Endothelial cell of umbilical vein (primary cell): ENCODE data around the gene ASAP2. TPM values are rescaled to one million over a fixed set of nuclear protein-coding genes. Genes with fewer than 3 reads are reported as not detected.

Source experiments
- BruUV-seq: library from RNA; stranded (reverse); fragments of 400-500 nt; replicated peaks from 2 replicates; lab custom pipeline; 2021; lab: Mats Ljungman, UMichigan
- CTCF ChIA-PET: fragments of 300-600, 350-600 bp; sonication (Branson Sonifier 250); formaldehyde crosslinking; loops from one replicate; lab custom pipeline; 2021; ENCODE audit warnings: antibody characterized with exemption, inconsistent platforms; lab: Charles Lee
- POLR2A ChIA-PET: fragments of 300-600, 350-600 bp; sonication (Branson Sonifier 250); formaldehyde crosslinking; loops from one replicate; lab custom pipeline; 2021; ENCODE audit warnings: antibody characterized with exemption, inconsistent platforms; lab: Charles Lee
- DNase-seq: peaks from one replicate; pipeline ENCODE4 v3.0.0-alpha.2; 2011; ENCODE audit warnings: low read depth, low spot score
- FAIRE-seq: peaks from 2 replicates; lab custom pipeline; 2011; peaks lifted over from hg19 to GRCh38; lab: Jason Lieb, UNC
- H2AFZ ChIP-seq: 2 replicates; pipeline ENCODE4 v1.6.0; 2012; ENCODE audit warnings: low read depth, low read length, control low read depth, inconsistent platforms
- H3K27ac ChIP-seq: 2 replicates; pipeline ENCODE4 v1.5.1; 2011; ENCODE audit warnings: low read depth, mild to moderate bottlenecking, control low read depth, low read length, moderate library complexity; ENCODE audit not compliant: insufficient read depth
- H3K27me3 ChIP-seq, 2 experiments: 2 replicates each; pipeline versions ENCODE4 v1.6.0 to v1.6.1; 2011; ENCODE audit warnings: low read length in 2 of 2, mixed read lengths in 1 of 2; ENCODE audit not compliant: control insufficient read depth in 2 of 2, insufficient read depth in 2 of 2
- H3K36me3 ChIP-seq, 2 experiments: 2 replicates in 1 of 2; 3 replicates in 1 of 2; pipeline ENCODE4 v1.5.1; 2011; ENCODE audit warnings: low read length in 2 of 2, mild to moderate bottlenecking in 1 of 2, moderate library complexity in 1 of 2; ENCODE audit not compliant: control insufficient read depth in 2 of 2, insufficient read depth in 2 of 2; ENCODE audit errors: extremely low read depth in 1 of 2
- H3K4me1 ChIP-seq: 3 replicates; pipeline ENCODE4 v1.5.1; 2011; ENCODE audit warnings: mild to moderate bottlenecking, low read length; ENCODE audit not compliant: control insufficient read depth, insufficient read depth; ENCODE audit errors: extremely low read depth
- H3K4me2 ChIP-seq: 2 replicates; pipeline ENCODE4 v1.6.1; 2011; ENCODE audit warnings: low read length, control low read depth, mixed read lengths; ENCODE audit not compliant: insufficient read depth
- H3K4me3 ChIP-seq, 3 experiments: fragments of 200-600 bp in 1 of 3; sonication (generic), shearing (Covaris generic) in 1 of 3; replicated peaks in 1 of 3; 2 replicates each; pipeline ENCODE4 v1.5.1; 2011 to 2016; ENCODE audit warnings: control low read depth in 3 of 3, low read length in 3 of 3, mild to moderate bottlenecking in 2 of 3, inconsistent platforms in 1 of 3, low read depth in 1 of 3, moderate library complexity in 1 of 3; ENCODE audit not compliant: insufficient read depth in 1 of 3
- H3K79me2 ChIP-seq: 2 replicates; pipeline ENCODE4 v1.6.0; 2012; ENCODE audit warnings: low read length, inconsistent platforms; ENCODE audit not compliant: control insufficient read depth, insufficient read depth
- H3K9ac ChIP-seq: replicated peaks from 2 replicates; pipeline ENCODE3; 2011; ENCODE audit warnings: low read length, control low read depth; ENCODE audit not compliant: insufficient read depth; ENCODE audit errors: extremely low read depth
- H3K9me1 ChIP-seq: replicated peaks from 3 replicates; pipeline ENCODE4 v1.6.0; 2011; ENCODE audit warnings: mild to moderate bottlenecking, low read length; ENCODE audit not compliant: control insufficient read depth, insufficient read depth; ENCODE audit errors: extremely low read depth
- H3K9me3 ChIP-seq: replicated peaks from 2 replicates; pipeline ENCODE4 v1.5.1; 2012; ENCODE audit warnings: low read length, inconsistent platforms; ENCODE audit not compliant: control insufficient read depth, insufficient read depth
- H4K20me1 ChIP-seq: replicated peaks from 2 replicates; pipeline ENCODE3; 2011; ENCODE audit warnings: mild to moderate bottlenecking, low read length; ENCODE audit not compliant: control insufficient read depth, insufficient read depth; ENCODE audit errors: extremely low read depth
- CTCF ChIP-seq, 2 donors: IDR thresholded peaks; 1 replicate in 1 of 2; 2 replicates in 1 of 2; pipeline ENCODE4 v1.5.1; 2011; ENCODE audit warnings: low read length in 2 of 2, mild to moderate bottlenecking in 2 of 2, moderate library complexity in 2 of 2, control low read depth in 1 of 2, inconsistent platforms in 1 of 2, low read depth in 1 of 2; ENCODE audit not compliant: insufficient read depth in 1 of 2; ENCODE audit errors: extremely low read depth in 1 of 2
- EZH2 ChIP-seq: IDR thresholded peaks from 2 replicates; pipeline ENCODE4 v1.6.1; 2012; ENCODE audit warnings: borderline replicate concordance, low read depth, mild to moderate bottlenecking, moderate library complexity, low read length, inconsistent platforms; ENCODE audit not compliant: severe bottlenecking
- FOS ChIP-seq: IDR thresholded peaks from 2 replicates; pipeline ENCODE4 v1.6.1; 2011; ENCODE audit warnings: mild to moderate bottlenecking, low read length, moderate library complexity, borderline replicate concordance; ENCODE audit not compliant: insufficient read depth
- GATA2 ChIP-seq: IDR thresholded peaks from 2 replicates; pipeline ENCODE4 v1.7.0; 2011; ENCODE audit warnings: low read depth, mild to moderate bottlenecking, moderate library complexity, mixed read lengths, low read length; ENCODE audit not compliant: insufficient read length, insufficient read depth
- JUN ChIP-seq: IDR thresholded peaks from 2 replicates; pipeline ENCODE4 v1.6.1; 2011; ENCODE audit warnings: borderline replicate concordance, low read depth; ENCODE audit not compliant: insufficient read length, insufficient read depth
- MAX ChIP-seq: IDR thresholded peaks from 2 replicates; pipeline ENCODE4 v1.6.1; 2011; ENCODE audit not compliant: insufficient read depth, insufficient read length
- MYC ChIP-seq: IDR thresholded peaks from one replicate; pipeline ENCODE4 v1.6.1; 2011; ENCODE audit warnings: mild to moderate bottlenecking, low read depth, low read length
- POLR2A ChIP-seq: IDR thresholded peaks from 2 replicates; pipeline ENCODE4 v1.6.1; 2012; ENCODE audit warnings: low read depth, mild to moderate bottlenecking, control low read depth, low read length
- POLR2AphosphoS5 ChIP-seq: IDR thresholded peaks from 2 replicates; pipeline ENCODE4 v1.6.1; 2012; ENCODE audit warnings: low read depth, mild to moderate bottlenecking, control low read depth, low read length, moderate library complexity; ENCODE audit not compliant: insufficient read depth
- dilution Hi-C: fragments of 300-500 bp; cut with MboI; formaldehyde crosslinking; loops from one replicate; pipeline ENCODE4 v1.15.0; 2019; ENCODE audit warnings: low sequenced_read_pairs; ENCODE audit not compliant: extremely low pct_ligation_motif_present
- intact Hi-C: fragments of 100-400 bp; cut with micrococcal nuclease; formaldehyde crosslinking; loops from one replicate; pipeline ENCODE4 v1.10.0; 2022
- polyA plus RNA-seq, 4 experiments: library from polyadenylated mRNA; depleted of rRNA in 3 of 4; stranded (reverse) in 3 of 4; unstranded in 1 of 4; fragments of >200 nt; gene quantifications; 2 replicates each; pipeline versions ENCODE4 v1.2.1 to v1.2.3, GENCODE V29; 2011 to 2012; ENCODE audit warnings: missing spikeins in 1 of 4
- total RNA-seq: library from RNA; stranded (reverse); gene quantifications from 2 replicates; pipeline ENCODE4 v1.2.3, GENCODE V29; 2021

Gene ASAP2
- total and polyA plus RNA-seq, 2 donors (not counting 3 experiments of a cell fraction or from before 2014, with no cell fraction given): 31.1 to 79.2 TPM

GRCh38 chr2:9250498-9251153 is 44.0 kb downstream of the ASAP2 start:
- no peak for FAIRE-seq
- BruUV-seq: no TSS peak
- POLR2A ChIA-PET: interaction anchor here (0.6 to 2.6 kb wide), 3 partner anchors 15 to 225 kb away, joined by 4 to 6 read pairs (median 6); no protein-coding TSS in a partner anchor
- Histone ChIP-seq H3K9me3 (no peaks in the 10 kb centered on the region), H3K9ac (peak overlapping the region; percentile 57), H3K4me3 (no peak overlapping the region), H2AFZ (no peak overlapping the region), H3K4me2 (peak overlapping the region; percentile 60), H4K20me1 (no peaks in the 10 kb centered on the region), H3K79me2 (peaks cover 88% of the 10 kb centered on the region), H3K4me1 (peaks cover 57% of the 10 kb centered on the region), H3K36me3 (no peaks in the 10 kb centered on the region), H3K27ac (peak overlapping the region; percentile 94), H3K27me3 (no peaks in the 10 kb centered on the region), H3K9me1 (no peaks in the 10 kb centered on the region)
- intact Hi-C loops (loop anchor here (1.0 kb wide), 4 partner anchors 10 to 44 kb away; partner anchors contain the start of gene ASAP2), dilution Hi-C loops (no loop called here)
- CTCF ChIA-PET: interaction anchor here (1.2 to 6.5 kb wide), 5 partner anchors 12 to 60 kb away, joined by 4 to 65 read pairs (median 6); no protein-coding TSS in a partner anchor
- DNase-seq: no peak
- TF ChIP-seq EZH2: no peak
- TF ChIP-seq JUN: no peak
- TF ChIP-seq POLR2A: no peak
- no peak for TF ChIP-seq POLR2AphosphoS5
- TF ChIP-seq CTCF (IDR thresholded peaks at IDR 0.05; ENCODE audit: extremely low read depth in 1 of 2, insufficient read depth in 1 of 2, low read depth in 1 of 2, low read length in 2 of 2): no peak
- TF ChIP-seq GATA2: no peak
- TF ChIP-seq MYC: no peak
- no peak for TF ChIP-seq FOS
- no peak for TF ChIP-seq MAX
